HepG2 (cell line): ENCODE measurements around the gene KIF22. TPM values are rescaled to one million over a fixed set of nuclear protein-coding genes. Genes with fewer than 3 reads are reported as not detected.

Source experiments
- AKNA ChIP-seq: sonication (generic); formaldehyde crosslinking; IDR thresholded peaks from 2 replicates; pipeline ENCODE4 v1.4.0; 2020; ENCODE audit warnings: missing genetic modification reagents, borderline replicate concordance
- BHLHE40 ChIP-seq: IDR thresholded peaks from 2 replicates; pipeline ENCODE4 v1.6.1; 2011; ENCODE audit warnings: low read length, improper control_type of control experiment
- CHD2 ChIP-seq: IDR thresholded peaks from 2 replicates; pipeline ENCODE4 v1.6.1; 2011; ENCODE audit warnings: low read depth, low read length, improper control_type of control experiment
- ELF1 ChIP-seq: sonication (generic); formaldehyde crosslinking; IDR thresholded peaks from 2 replicates; pipeline ENCODE4 v1.4.0; 2020; ENCODE audit warnings: missing genetic modification reagents
- ELK4 ChIP-seq: sonication (generic); formaldehyde crosslinking; IDR thresholded peaks from 2 replicates; pipeline ENCODE4 v1.9.0; 2021; ENCODE audit warnings: missing genetic modification reagents, borderline replicate concordance
- GFI1 ChIP-seq: sonication (generic); formaldehyde crosslinking; IDR thresholded peaks from 2 replicates; pipeline ENCODE4 v1.5.0; 2020; ENCODE audit warnings: missing genetic modification reagents, mild to moderate bottlenecking, borderline replicate concordance
- NR1H2 ChIP-seq: sonication (generic); formaldehyde crosslinking; IDR thresholded peaks from 2 replicates; pipeline ENCODE4 v1.8.1; 2022; ENCODE audit warnings: low read depth, missing genetic modification reagents, borderline replicate concordance
- PTBP1 ChIP-seq: fragments of 200-400 bp; formaldehyde crosslinking; IDR thresholded peaks from 2 replicates; pipeline ENCODE4 v1.6.1; 2018; ENCODE audit warnings: low read length, low read depth; ENCODE audit not compliant: poor library complexity, severe bottlenecking
- REXO4 ChIP-seq: sonication (generic); formaldehyde crosslinking; IDR thresholded peaks from 2 replicates; pipeline ENCODE4 v1.8.0; 2022; ENCODE audit warnings: missing genetic modification reagents, mild to moderate bottlenecking, borderline replicate concordance
- ZNF124 ChIP-seq: sonication (generic); formaldehyde crosslinking; IDR thresholded peaks from 2 replicates; pipeline ENCODE4 v1.4.0; 2020; ENCODE audit warnings: missing genetic modification reagents
- ZNF337 ChIP-seq: sonication (generic); formaldehyde crosslinking; IDR thresholded peaks from 2 replicates; pipeline ENCODE4 v1.5.1; 2020; ENCODE audit warnings: missing genetic modification reagents, low read depth, mild to moderate bottlenecking, borderline replicate concordance
- ZNF430 ChIP-seq: sonication (generic); formaldehyde crosslinking; IDR thresholded peaks from 2 replicates; pipeline ENCODE4 v1.9.0; 2021; ENCODE audit warnings: mild to moderate bottlenecking, missing genetic modification reagents
- ZNF446 ChIP-seq: sonication (generic); formaldehyde crosslinking; IDR thresholded peaks from 2 replicates; pipeline ENCODE4 v1.5.0; 2020; ENCODE audit warnings: mild to moderate bottlenecking, missing genetic modification reagents
- ZNF557 ChIP-seq: sonication (generic); formaldehyde crosslinking; IDR thresholded peaks from 2 replicates; pipeline ENCODE4 v1.4.0; 2020; ENCODE audit warnings: missing genetic modification reagents
- ZNF652 ChIP-seq: IDR thresholded peaks from 2 replicates; pipeline ENCODE4 v1.6.1; 2016; ENCODE audit warnings: low read depth, borderline replicate concordance
- polyA plus RNA-seq, 8 experiments: library from polyadenylated mRNA; depleted of rRNA in 3 of 8; stranded (reverse) in 7 of 8; unstranded in 1 of 8; fragments of >200 nt; fragmentation: Illumina TruSeq in 4 of 8; extraction: Trizol in 4 of 8; gene quantifications; 2 replicates each; pipeline versions ENCODE4 v1.2.1 to v1.2.3, GENCODE V29; 2011 to 2016; ENCODE audit warnings: low read depth in 4 of 8, missing spikeins in 1 of 8, mixed read lengths in 1 of 8; ENCODE audit not compliant: insufficient read depth in 1 of 8
- total RNA-seq, 5 experiments: library from RNA; depleted of rRNA; stranded (reverse); fragments of >200 nt; fragmentation: Illumina TruSeq; extraction: Trizol; gene quantifications; 2 replicates each; pipeline ENCODE4 v1.2.3, GENCODE V29; 2016; ENCODE audit warnings: low read depth in 1 of 5
- TF ChIP-seq, protein P1 (sequence below): sonication (generic); formaldehyde crosslinking; IDR thresholded peaks from 2 replicates; pipeline ENCODE4 v1.5.0; 2020; ENCODE audit warnings: mild to moderate bottlenecking, missing genetic modification reagents

Gene KIF22
- total and polyA plus RNA-seq, 2 of the 13 experiments (the other 11 are each of a cell fraction or from before 2014, with no cell fraction given) = 95.8 to 118 TPM

DNA sequence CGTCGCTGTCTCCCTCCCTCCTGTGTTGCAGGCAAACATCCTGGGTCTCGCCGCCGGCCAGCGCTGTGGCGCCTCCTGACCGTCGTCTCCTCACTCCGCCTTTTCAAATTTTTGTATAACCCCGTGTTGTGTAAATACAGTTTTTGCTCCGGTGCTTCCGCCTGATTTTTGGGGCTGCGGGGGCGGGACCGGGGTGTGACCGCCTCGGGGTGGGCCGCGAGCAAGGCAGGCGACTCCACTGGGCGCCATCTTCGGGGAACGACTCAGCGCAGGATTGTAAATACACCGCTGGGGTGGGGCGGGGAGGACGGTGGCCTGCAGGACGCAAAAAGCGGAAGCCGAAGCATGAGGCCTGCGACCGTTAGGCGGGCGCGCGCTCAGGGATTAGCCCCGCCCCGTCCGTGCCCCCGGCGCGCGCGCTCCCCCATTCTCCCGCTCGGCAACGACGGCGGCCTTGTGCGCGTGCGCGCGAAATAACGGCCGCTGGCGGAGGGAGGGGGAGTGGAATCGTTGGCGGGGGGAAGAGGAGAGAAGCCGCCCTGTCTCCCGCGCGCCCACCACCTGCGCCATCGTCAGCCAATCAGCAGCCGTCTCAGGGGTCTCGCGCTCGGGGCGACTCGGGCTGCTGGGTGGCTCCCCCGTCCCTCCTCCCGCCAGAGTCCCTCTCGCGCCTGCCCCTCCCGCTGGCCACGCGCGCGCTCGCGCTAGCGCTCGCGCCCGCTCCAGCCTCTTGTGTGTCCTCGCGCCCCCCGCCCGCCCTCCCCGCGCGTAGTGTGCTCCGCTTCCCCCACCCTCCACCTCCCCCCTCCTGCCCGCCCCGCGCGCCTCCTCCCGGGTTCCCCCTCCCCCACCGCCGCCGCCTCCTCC, 14.9 kb downstream of the KIF22 start (continued):
- TF ChIP-seq ELK4 (0 out of 2 replicates have a peak, but pooled peaks have one; percentile 61), ZNF337 (CRISPR knock-in tag) (0 out of 2 replicates have a peak, but pooled peaks have one; percentile 58), REXO4 (no peak), AKNA (CRISPR knock-in tag) (no peak), NR1H2 (CRISPR knock-in tag) (no peak), BHLHE40 (peak; percentile 51), CHD2 (peak; percentile 44), ZNF557 (no peak), GFI1 (CRISPR knock-in tag) (peak; percentile 82), ZNF430 (CRISPR knock-in tag) (no peak; the same call in 1 of the 2 replicates), ELF1 (CRISPR knock-in tag) (peak; percentile 88), ZNF124 (CRISPR knock-in tag) (peak; percentile 89), ZNF446 (CRISPR knock-in tag) (no peak), ZNF652 (peak; percentile 67; the same call in 1 of the 2 replicates), PTBP1 (no peak)
- TF ChIP-seq, protein P1, sequence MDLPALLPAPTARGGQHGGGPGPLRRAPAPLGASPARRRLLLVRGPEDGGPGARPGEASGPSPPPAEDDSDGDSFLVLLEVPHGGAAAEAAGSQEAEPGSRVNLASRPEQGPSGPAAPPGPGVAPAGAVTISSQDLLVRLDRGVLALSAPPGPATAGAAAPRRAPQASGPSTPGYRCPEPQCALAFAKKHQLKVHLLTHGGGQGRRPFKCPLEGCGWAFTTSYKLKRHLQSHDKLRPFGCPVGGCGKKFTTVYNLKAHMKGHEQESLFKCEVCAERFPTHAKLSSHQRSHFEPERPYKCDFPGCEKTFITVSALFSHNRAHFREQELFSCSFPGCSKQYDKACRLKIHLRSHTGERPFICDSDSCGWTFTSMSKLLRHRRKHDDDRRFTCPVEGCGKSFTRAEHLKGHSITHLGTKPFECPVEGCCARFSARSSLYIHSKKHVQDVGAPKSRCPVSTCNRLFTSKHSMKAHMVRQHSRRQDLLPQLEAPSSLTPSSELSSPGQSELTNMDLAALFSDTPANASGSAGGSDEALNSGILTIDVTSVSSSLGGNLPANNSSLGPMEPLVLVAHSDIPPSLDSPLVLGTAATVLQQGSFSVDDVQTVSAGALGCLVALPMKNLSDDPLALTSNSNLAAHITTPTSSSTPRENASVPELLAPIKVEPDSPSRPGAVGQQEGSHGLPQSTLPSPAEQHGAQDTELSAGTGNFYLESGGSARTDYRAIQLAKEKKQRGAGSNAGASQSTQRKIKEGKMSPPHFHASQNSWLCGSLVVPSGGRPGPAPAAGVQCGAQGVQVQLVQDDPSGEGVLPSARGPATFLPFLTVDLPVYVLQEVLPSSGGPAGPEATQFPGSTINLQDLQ (CRISPR knock-in tag) = peak; percentile 92; the same call in 1 of the 2 replicates
